H9 (cell line): Measurements from ENCODE around the gene MYL10. TPM values are rescaled to one million over a fixed set of nuclear protein-coding genes. Genes with fewer than 3 reads are reported as not detected.

ENCODE experiments used
- DNase-seq: peaks from one replicate; pipeline ENCODE4 v3.0.0-alpha.2; 2017
- H2AFZ ChIP-seq: one replicate; pipeline ENCODE4 v1.6.1; 2013; ENCODE audit warnings: mild to moderate bottlenecking, low read length, control low read depth, moderate library complexity
- H2AK5ac ChIP-seq: 2 replicates; pipeline ENCODE4 v1.6.1; 2013; ENCODE audit warnings: low read length, control low read depth, mixed read lengths; ENCODE audit not compliant: insufficient read length
- H2BK120ac ChIP-seq: one replicate; pipeline ENCODE4 v1.6.1; 2013; ENCODE audit warnings: low read depth, mild to moderate bottlenecking, low read length, control low read depth, inconsistent platforms; ENCODE audit not compliant: poor library complexity, severe bottlenecking
- H2BK12ac ChIP-seq: 2 replicates; pipeline ENCODE4 v1.6.1; 2013; ENCODE audit warnings: low read length, control low read depth, mixed read lengths, low read depth; ENCODE audit not compliant: insufficient read length
- H2BK15ac ChIP-seq: 2 replicates; pipeline ENCODE4 v1.6.1; 2013; ENCODE audit warnings: low read depth, low read length, control low read depth
- H2BK20ac ChIP-seq: one replicate; pipeline ENCODE4 v1.6.1; 2013; ENCODE audit warnings: low read depth, mild to moderate bottlenecking, low read length, control low read depth, inconsistent platforms; ENCODE audit not compliant: poor library complexity, severe bottlenecking
- H2BK5ac ChIP-seq: 2 replicates; pipeline ENCODE4 v1.6.1; 2013; ENCODE audit warnings: low read length, control low read depth, mixed read lengths; ENCODE audit not compliant: insufficient read length
- H3K14ac ChIP-seq: 2 replicates; pipeline ENCODE4 v1.6.1; 2013; ENCODE audit warnings: low read length, control low read depth; ENCODE audit not compliant: insufficient read depth
- H3K18ac ChIP-seq: 2 replicates; pipeline ENCODE4 v1.6.1; 2013; ENCODE audit warnings: low read depth, mild to moderate bottlenecking, mixed read lengths, low read length, control low read depth; ENCODE audit not compliant: insufficient read length
- H3K23ac ChIP-seq: 2 replicates; pipeline ENCODE4 v1.6.1; 2013; ENCODE audit warnings: low read length, control low read depth, mixed read lengths, low read depth; ENCODE audit not compliant: insufficient read length
- H3K23me2 ChIP-seq: 2 replicates; pipeline ENCODE4 v1.6.1; 2013; ENCODE audit warnings: low read depth, mild to moderate bottlenecking, mixed read lengths, low read length, control low read depth; ENCODE audit not compliant: insufficient read length, poor library complexity, severe bottlenecking
- H3K27ac ChIP-seq: 2 replicates; pipeline ENCODE4 v1.5.1; 2013; ENCODE audit warnings: low read length, control low read depth, mixed read lengths, low read depth; ENCODE audit not compliant: insufficient read length
- H3K27me3 ChIP-seq: 2 replicates; pipeline ENCODE4 v1.6.1; 2013; ENCODE audit warnings: low read length, control low read depth, inconsistent platforms; ENCODE audit not compliant: insufficient read depth
- H3K4ac ChIP-seq: 2 replicates; pipeline ENCODE4 v1.6.1; 2013; ENCODE audit warnings: low read depth, mild to moderate bottlenecking, control low read depth, inconsistent platforms, low read length, moderate library complexity
- H3K4me1 ChIP-seq: 2 replicates; pipeline ENCODE4 v1.6.1; 2013; ENCODE audit warnings: low read length, control low read depth, inconsistent platforms; ENCODE audit not compliant: insufficient read depth
- H3K4me2 ChIP-seq: 2 replicates; pipeline ENCODE4 v1.6.1; 2013; ENCODE audit warnings: low read length, control low read depth, mixed read lengths; ENCODE audit not compliant: insufficient read length, insufficient read depth
- H3K56ac ChIP-seq: 2 replicates; pipeline ENCODE4 v1.6.1; 2013; ENCODE audit warnings: low read depth, mild to moderate bottlenecking, mixed read lengths, low read length, control low read depth; ENCODE audit not compliant: insufficient read length
- H3K79me1 ChIP-seq: 2 replicates; pipeline ENCODE4 v1.6.1; 2013; ENCODE audit warnings: low read depth, mild to moderate bottlenecking, moderate library complexity, low read length, control low read depth, inconsistent platforms; ENCODE audit not compliant: insufficient read depth, poor library complexity, severe bottlenecking
- H3K79me2 ChIP-seq: 2 replicates; pipeline ENCODE4 v1.6.1; 2013; ENCODE audit warnings: low read length, control low read depth, inconsistent platforms; ENCODE audit not compliant: insufficient read depth
- H3K9ac ChIP-seq: 2 replicates; pipeline ENCODE4 v1.6.1; 2013; ENCODE audit warnings: low read length, control low read depth, mixed read lengths; ENCODE audit not compliant: insufficient read length; ENCODE audit errors: extremely low read depth
- H3K9me3 ChIP-seq: one replicate; pipeline ENCODE4 v1.6.1; 2013; ENCODE audit warnings: low read depth, low read length, inconsistent platforms; ENCODE audit not compliant: control insufficient read depth
- H3T11ph ChIP-seq: one replicate; pipeline ENCODE4 v1.6.1; 2013; ENCODE audit warnings: mild to moderate bottlenecking, low read length, control low read depth, inconsistent platforms
- H4K20me1 ChIP-seq: one replicate; pipeline ENCODE4 v1.6.1; 2013; ENCODE audit not compliant: control insufficient read depth, insufficient read length, insufficient read depth
- H4K5ac ChIP-seq: 2 replicates; pipeline ENCODE4 v1.6.1; 2013; ENCODE audit warnings: low read depth, mild to moderate bottlenecking, mixed read lengths, low read length, control low read depth; ENCODE audit not compliant: insufficient read length
- H4K8ac ChIP-seq: replicated peaks from 2 replicates; pipeline ENCODE4 v1.6.1; 2013; ENCODE audit warnings: low read length, control low read depth, mixed read lengths, low read depth; ENCODE audit not compliant: insufficient read length
- H4K91ac ChIP-seq: 2 replicates; pipeline ENCODE4 v1.6.1; 2013; ENCODE audit warnings: low read depth, mild to moderate bottlenecking, moderate library complexity, mixed read lengths, low read length, control low read depth; ENCODE audit not compliant: insufficient read length
- H3K27ac Mint-ChIP-seq, 3 experiments: 2 replicates in 2 of 3; 3 replicates in 1 of 3; pipeline ENCODE4 v1.8.0; 2020 to 2021; ENCODE audit warnings: mixed read lengths in 3 of 3, mild to moderate bottlenecking in 1 of 3, moderate library complexity in 1 of 3
- H3K27me3 Mint-ChIP-seq: 2 replicates; pipeline ENCODE4 v1.8.0; 2021; ENCODE audit warnings: low read depth, mild to moderate bottlenecking, moderate library complexity, mixed read lengths
- H3K36me3 Mint-ChIP-seq, 3 experiments: 2 replicates in 2 of 3; 3 replicates in 1 of 3; pipeline ENCODE4 v1.8.0; 2020 to 2021; ENCODE audit warnings: low read depth in 3 of 3, mixed read lengths in 3 of 3; ENCODE audit not compliant: insufficient read depth in 1 of 3
- H3K4me1 Mint-ChIP-seq, 2 experiments: 2 replicates each; pipeline ENCODE4 v1.8.0; 2020; ENCODE audit warnings: mixed read lengths in 2 of 2
- H3K4me3 Mint-ChIP-seq, 2 experiments: 2 replicates in 1 of 2; 3 replicates in 1 of 2; pipeline ENCODE4 v1.8.0; 2020 to 2021; ENCODE audit warnings: mild to moderate bottlenecking in 2 of 2, mixed read lengths in 2 of 2, moderate library complexity in 1 of 2
- H3K9me3 Mint-ChIP-seq, 2 experiments: 2 replicates in 1 of 2; 3 replicates in 1 of 2; pipeline ENCODE4 v1.8.0; 2020; ENCODE audit warnings: mild to moderate bottlenecking in 2 of 2, mixed read lengths in 2 of 2, moderate library complexity in 1 of 2
- CTCF ChIP-seq: fragments of 200-600 bp; sonication (generic); conservative IDR thresholded peaks from 3 replicates; pipeline ENCODE4 v1.8.0; 2021; ENCODE audit warnings: antibody characterized with exemption, mild to moderate bottlenecking
- WGBS: extraction: QIAGEN DNeasy Blood & Tissue Kit; methylation state at CpG from one replicate; pipeline ENCODE4 v1.1.7; 2013; ENCODE audit warnings: missing lambda C conversion rate, low lambda C conversion rate, mixed read lengths; ENCODE audit not compliant: insufficient read length; ENCODE audit errors: extremely low coverage; 5-methylcytosine and 5-hydroxymethylcytosine counted together
- total RNA-seq: library from RNA; stranded (reverse); gene quantifications from 2 replicates; pipeline ENCODE4 v1.2.1, GENCODE V29; 2021

Gene MYL10
- total RNA-seq, 1 experiment from 2014 or later = 0.50 TPM

DNA sequence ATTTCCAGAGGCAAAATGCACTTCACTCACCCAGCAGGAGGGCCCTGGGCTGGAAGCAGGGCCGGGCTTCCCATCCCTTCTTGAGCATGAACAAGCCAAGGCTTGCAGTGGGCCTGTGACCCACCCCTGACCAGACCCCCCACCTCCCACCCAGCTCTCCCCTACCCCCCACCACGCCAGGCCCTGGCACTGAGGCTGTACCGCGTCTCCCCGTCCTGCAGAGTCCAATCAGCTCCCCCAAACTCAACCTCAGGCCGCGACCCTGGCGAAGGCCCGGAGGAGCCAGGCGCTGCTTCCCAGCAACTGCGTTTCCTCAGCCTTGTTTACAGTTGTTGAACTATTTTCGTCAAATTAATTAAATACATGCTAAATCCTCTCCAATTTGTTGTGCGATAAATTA, 16.9 kb upstream of the MYL10 start:
- Histone ChIP-seq H4K91ac (no peak overlapping the region), H3K18ac (no peak overlapping the region), H2BK12ac (no peak overlapping the region), H3K14ac (no peak overlapping the region), H4K20me1 (no peaks in the 10 kb centered on the region), H3K79me1 (no peaks in the 10 kb centered on the region), H2AFZ (no peak overlapping the region), H3K4ac (no peak overlapping the region), H3K27ac (no peak overlapping the region), H3K27me3 (no peaks in the 10 kb centered on the region), H3K9me3 (no peaks in the 10 kb centered on the region), H3K79me2 (no peaks in the 10 kb centered on the region), H3K9ac (no peak overlapping the region), H3K4me1 (no peaks in the 10 kb centered on the region), H2BK15ac (no peak overlapping the region), H2BK5ac (no peak overlapping the region), H3K23me2 (no peaks in the 10 kb centered on the region), H2AK5ac (no peak overlapping the region), H4K5ac (no peak overlapping the region), H3K23ac (no peak overlapping the region), H3K56ac (no peak overlapping the region), H3T11ph (no peak overlapping the region), H2BK20ac (no peak overlapping the region), H2BK120ac (no peak overlapping the region), H3K4me2 (no peak overlapping the region), H4K8ac (no peak overlapping the region)
- H3K36me3 Mint-ChIP-seq = no peaks in the 10 kb centered on the region
- peaks cover 2 to 18% of the 10 kb centered on the region in 2 experiments; a peak in 3 of 4 replicates for H3K4me1 Mint-ChIP-seq
- H3K4me3 Mint-ChIP-seq = no peak overlapping the region; a peak in 1 of 5 replicates
- no peaks in the 10 kb centered on the region for H3K27me3 Mint-ChIP-seq
- H3K27ac Mint-ChIP-seq = peak overlapping the region in 2 of 3 experiments; percentile 22 to 42; a peak in 2 of 7 replicates
- H3K9me3 Mint-ChIP-seq = no peaks in the 10 kb centered on the region; a peak in 1 of 5 replicates
- no peak for TF ChIP-seq CTCF
- WGBS = no CpG with 5 or more reads among the region's 13 CpGs
- DNase-seq = no peak
